HepG2 (cell line): ENCODE data around the gene DRC7. TPM values are rescaled to one million over a fixed set of nuclear protein-coding genes. Genes with fewer than 3 reads are reported as not detected.

ENCODE experiments used
- ATAC-seq: fragments of 200-7000 bp; cut with Tn5 transposase; 3 replicates; pipeline ENCODE4 v1.9.1; 2020; ENCODE audit warnings: mild to moderate bottlenecking, moderate library complexity
- BruUV-seq: library from RNA; stranded (reverse); fragments of 400-500 nt; replicated peaks from 2 replicates; lab custom pipeline; 2021; lab: Mats Ljungman, UMichigan
- CTCF ChIA-PET: fragments of 300-600 bp; formaldehyde crosslinking; extraction: SDS; loops from one replicate; lab custom pipeline; 2021; ENCODE audit warnings: low total read pairs, inconsistent platforms, low intra/inter-chr PET ratio; lab: Yijun Ruan, JAX
- POLR2A ChIA-PET: fragments of 350-600 bp; sonication (Branson Sonifier 250); formaldehyde crosslinking; loops from one replicate; lab custom pipeline; 2020; ENCODE audit warnings: antibody characterized with exemption, inconsistent platforms; lab: Yijun Ruan, JAX
- DNase-seq: peaks from one replicate; pipeline ENCODE4 v3.0.0-alpha.2; 2015; ENCODE audit warnings: low spot score
- FAIRE-seq: peaks from 3 replicates; lab custom pipeline; 2011; peaks lifted over from hg19 to GRCh38; lab: Jason Lieb, UNC
- H2AFZ ChIP-seq: one replicate; pipeline ENCODE4 v1.6.1; 2011; ENCODE audit warnings: low read length, inconsistent platforms
- H3K27ac ChIP-seq: fragments of 300-600 bp; 3 replicates; pipeline ENCODE4 v1.8.0; 2011; ENCODE audit warnings: mixed run types, mild to moderate bottlenecking, mixed read lengths, low read length, inconsistent platforms; ENCODE audit not compliant: insufficient read depth; ENCODE audit errors: extremely low read length
- H3K27me3 ChIP-seq, 2 experiments: fragments of 200-600 bp in 1 of 2; 2 replicates in 1 of 2; 3 replicates in 1 of 2; pipeline versions ENCODE4 v1.6.0 to v1.8.0; 2011; ENCODE audit warnings: low read length in 2 of 2, mild to moderate bottlenecking in 2 of 2, moderate library complexity in 2 of 2, inconsistent platforms in 1 of 2; ENCODE audit not compliant: insufficient read depth in 2 of 2, control insufficient read depth in 1 of 2
- H3K36me3 ChIP-seq, 2 experiments: fragments of 200-600 bp in 1 of 2; replicated peaks in 1 of 2; 2 replicates in 1 of 2; 3 replicates in 1 of 2; pipeline versions ENCODE4 v1.5.1 to v1.8.0; 2011; ENCODE audit warnings: low read length in 2 of 2, inconsistent platforms in 1 of 2; ENCODE audit not compliant: insufficient read depth in 2 of 2, control insufficient read depth in 1 of 2
- H3K4me1 ChIP-seq: 2 replicates; pipeline ENCODE4 v1.5.1; 2012; ENCODE audit warnings: low read length, inconsistent platforms; ENCODE audit not compliant: insufficient read depth
- H3K4me2 ChIP-seq: 2 replicates; pipeline ENCODE4 v1.6.0; 2011; ENCODE audit warnings: low read depth, low read length, inconsistent platforms
- H3K4me3 ChIP-seq, 3 experiments: fragments of 200-600 bp in 1 of 3; sonication (generic), shearing (Covaris generic) in 1 of 3; replicated peaks in 1 of 3; 2 replicates each; pipeline ENCODE4 v1.5.1; 2011 to 2016; ENCODE audit warnings: low read length in 3 of 3, inconsistent platforms in 2 of 3, low read depth in 2 of 3, mild to moderate bottlenecking in 2 of 3, control low read depth in 1 of 3, mixed read lengths in 1 of 3; ENCODE audit not compliant: insufficient read depth in 1 of 3
- H3K79me2 ChIP-seq: one replicate; pipeline ENCODE4 v1.6.1; 2011; ENCODE audit warnings: low read length, inconsistent platforms; ENCODE audit not compliant: insufficient read depth
- H3K9ac ChIP-seq: 2 replicates; pipeline ENCODE4 v1.6.0; 2011; ENCODE audit warnings: mild to moderate bottlenecking, low read depth, low read length, inconsistent platforms; ENCODE audit not compliant: insufficient read depth
- H3K9me3 ChIP-seq: 2 replicates; pipeline ENCODE4 v1.5.1; 2012; ENCODE audit warnings: mild to moderate bottlenecking, low read length
- H4K20me1 ChIP-seq: 2 replicates; pipeline ENCODE4 v1.6.0; 2011; ENCODE audit warnings: inconsistent platforms, mild to moderate bottlenecking, low read length, moderate library complexity; ENCODE audit not compliant: insufficient read depth
- AHDC1 ChIP-seq: sonication (generic); formaldehyde crosslinking; IDR thresholded peaks from 2 replicates; pipeline ENCODE4 v1.5.1; 2020; ENCODE audit warnings: mild to moderate bottlenecking, missing genetic modification reagents, borderline replicate concordance
- ARHGAP35 ChIP-seq: sonication (generic); formaldehyde crosslinking; IDR thresholded peaks from 2 replicates; pipeline ENCODE4 v1.9.0; 2022; ENCODE audit warnings: mild to moderate bottlenecking, inconsistent platforms, moderate library complexity, missing genetic modification reagents, borderline replicate concordance
- FOSL1 ChIP-seq: sonication (generic); formaldehyde crosslinking; IDR thresholded peaks from 2 replicates; pipeline ENCODE4 v1.9.0; 2021; ENCODE audit warnings: missing genetic modification reagents, borderline replicate concordance
- MAF1 ChIP-seq: sonication (generic); formaldehyde crosslinking; IDR thresholded peaks from 2 replicates; pipeline ENCODE4 v1.5.0; 2020; ENCODE audit warnings: missing genetic modification reagents, borderline replicate concordance
- NRL ChIP-seq: sonication (generic); formaldehyde crosslinking; IDR thresholded peaks from 2 replicates; pipeline ENCODE4 v1.5.0; 2020; ENCODE audit warnings: missing genetic modification reagents, mild to moderate bottlenecking, moderate library complexity, borderline replicate concordance
- PRPF4 ChIP-seq: fragments of 200-400 bp; formaldehyde crosslinking; IDR thresholded peaks from 2 replicates; pipeline ENCODE4 v1.6.1; 2016; ENCODE audit warnings: low read length, low read depth; ENCODE audit not compliant: poor library complexity, severe bottlenecking
- RFX1 ChIP-seq: fragments of 450-650 bp; IDR thresholded peaks from 2 replicates; pipeline ENCODE4 v1.6.1; 2017
- TBX3 ChIP-seq: fragments of 450-650 bp; IDR thresholded peaks from 2 replicates; pipeline ENCODE4 v1.6.1; 2017; ENCODE audit warnings: antibody characterized with exemption, mild to moderate bottlenecking, inconsistent platforms, borderline replicate concordance
- TCF7L2 ChIP-seq: IDR thresholded peaks from 2 replicates; pipeline ENCODE4 v1.6.1; 2011; ENCODE audit warnings: mild to moderate bottlenecking, low read depth, low read length, moderate library complexity
- TIGD3 ChIP-seq: sonication (generic); formaldehyde crosslinking; IDR thresholded peaks from 2 replicates; pipeline ENCODE4 v1.5.1; 2020; ENCODE audit warnings: mild to moderate bottlenecking, missing genetic modification reagents, borderline replicate concordance
- ZBTB21 ChIP-seq: sonication (generic); formaldehyde crosslinking; IDR thresholded peaks from 2 replicates; pipeline ENCODE4 v1.4.0; 2020; ENCODE audit warnings: missing genetic modification reagents
- ZBTB7A ChIP-seq: sonication (generic); formaldehyde crosslinking; IDR thresholded peaks from 2 replicates; pipeline ENCODE4 v1.8.0; 2022; ENCODE audit warnings: mild to moderate bottlenecking, missing genetic modification reagents
- ZNF329 ChIP-seq: sonication (generic); formaldehyde crosslinking; IDR thresholded peaks from 2 replicates; pipeline ENCODE4 v1.9.0; 2021; ENCODE audit warnings: low read depth, mild to moderate bottlenecking, missing genetic modification reagents
- ZNF512B ChIP-seq: sonication (generic); formaldehyde crosslinking; IDR thresholded peaks from 2 replicates; pipeline ENCODE4 v1.5.1; 2020; ENCODE audit warnings: missing genetic modification reagents, mild to moderate bottlenecking, borderline replicate concordance
- ZNF549 ChIP-seq: sonication (generic); formaldehyde crosslinking; IDR thresholded peaks from 2 replicates; pipeline ENCODE4 v1.5.0; 2020; ENCODE audit warnings: missing genetic modification reagents
- WGBS: methylation state at CpG from one replicate; pipeline ENCODE4 v1.1.6; 2017; ENCODE audit warnings: low lambda C conversion rate; 5-methylcytosine and 5-hydroxymethylcytosine counted together
- in situ Hi-C: cut with HindIII; loops from 2 replicates; pipeline ENCODE4 v1.10.0; 2017; ENCODE audit warnings: low pct_unique_long_range_greater_than_20kb; ENCODE audit not compliant: extremely low pct_ligation_motif_present
- intact Hi-C: fragments of 100-400 bp; cut with micrococcal nuclease; formaldehyde crosslinking; loops from one replicate; pipeline ENCODE4 v1.10.0; 2022; ENCODE audit not compliant: unreplicated experiment
- polyA plus RNA-seq, 8 experiments: library from polyadenylated mRNA; depleted of rRNA in 3 of 8; stranded (reverse) in 7 of 8; unstranded in 1 of 8; fragments of >200 nt; fragmentation: Illumina TruSeq in 4 of 8; extraction: Trizol in 4 of 8; gene quantifications; 2 replicates each; pipeline versions ENCODE4 v1.2.1 to v1.2.3, GENCODE V29; 2011 to 2016; ENCODE audit warnings: low read depth in 4 of 8, missing spikeins in 1 of 8, mixed read lengths in 1 of 8; ENCODE audit not compliant: insufficient read depth in 1 of 8
- total RNA-seq, 5 experiments: library from RNA; depleted of rRNA; stranded (reverse); fragments of >200 nt; fragmentation: Illumina TruSeq; extraction: Trizol; gene quantifications; 2 replicates each; pipeline ENCODE4 v1.2.3, GENCODE V29; 2016; ENCODE audit warnings: low read depth in 1 of 5

DRC7 gene
- total and polyA plus RNA-seq, 2 of the 13 experiments (the other 11 are each of a cell fraction or from before 2014, with no cell fraction given), result 2.7 to 3.4 TPM

- in situ Hi-C loops (no loop called here), intact Hi-C loops (no loop called here)
- Histone ChIP-seq H3K9me3 (no peaks in the 10 kb centered on the region), H3K27ac (no peak overlapping the region), H3K36me3 (no peaks in the 10 kb centered on the region), H3K79me2 (no peaks in the 10 kb centered on the region), H4K20me1 (no peaks in the 10 kb centered on the region), H3K4me1 (peaks cover 31% of the 10 kb centered on the region), H3K4me2 (no peak overlapping the region), H2AFZ (no peak overlapping the region), H3K9ac (no peak overlapping the region), H3K27me3 (no peaks in the 10 kb centered on the region), H3K4me3 (no peak overlapping the region)
- ATAC-seq, result no peak
- WGBS, result 95% methylated on average over 8 of the region's 8 CpGs
- ChIA-PET POLR2A (no interaction called here), CTCF (no interaction called here)
- no peak for FAIRE-seq
- DNase-seq, result no peak
- no TSS peak for BruUV-seq
- TF ChIP-seq ZBTB21 (CRISPR knock-in tag), result no peak
- TF ChIP-seq MAF1 (CRISPR knock-in tag), result no peak
- TF ChIP-seq ZNF512B (CRISPR knock-in tag), result no peak
- no peak for TF ChIP-seq ARHGAP35 (CRISPR knock-in tag)
- TF ChIP-seq FOSL1, result no peak
- no peak for TF ChIP-seq TCF7L2
- TF ChIP-seq AHDC1, result no peak
- no peak for TF ChIP-seq ZBTB7A
- no peak for TF ChIP-seq PRPF4
- TF ChIP-seq RFX1, result no peak
- no peak for TF ChIP-seq TBX3
- no peak for TF ChIP-seq NRL
- TF ChIP-seq ZNF549 (CRISPR knock-in tag), result no peak
- TF ChIP-seq TIGD3 (CRISPR knock-in tag), result no peak
- TF ChIP-seq ZNF329 (CRISPR knock-in tag), result no peak
These were observed 19.0 kb downstream of the DRC7 start for GRCh38 chr16:57713596-57713995.
